Osteoblast (primary cell): ENCODE data around the gene HM13. TPM values are rescaled to one million over a fixed set of nuclear protein-coding genes. Genes with fewer than 3 reads are reported as not detected.

Experiments
- DNase-seq: peaks from one replicate; pipeline ENCODE4 v3.0.0; 2011; ENCODE audit warnings: low spot score, mixed read lengths; ENCODE audit not compliant: insufficient read length; ENCODE audit errors: missing footprints
- H2AFZ ChIP-seq: 2 replicates; pipeline ENCODE4 v1.6.0; 2011; ENCODE audit warnings: mild to moderate bottlenecking, low read length
- H3K27ac ChIP-seq: 2 replicates; pipeline ENCODE4 v1.5.1; 2011; ENCODE audit warnings: mild to moderate bottlenecking, low read depth, low read length, moderate library complexity
- H3K27me3 ChIP-seq: 2 replicates; pipeline ENCODE4 v1.6.0; 2012; ENCODE audit warnings: mild to moderate bottlenecking, control low read depth, inconsistent platforms, low read length, moderate library complexity; ENCODE audit not compliant: insufficient read depth
- H3K36me3 ChIP-seq: 2 replicates; pipeline ENCODE4 v1.5.1; 2011; ENCODE audit warnings: mild to moderate bottlenecking, low read length, control low read depth, moderate library complexity; ENCODE audit not compliant: insufficient read depth
- H3K4me1 ChIP-seq: 2 replicates; pipeline ENCODE4 v1.5.1; 2011; ENCODE audit warnings: mild to moderate bottlenecking, low read length, control low read depth, moderate library complexity; ENCODE audit not compliant: insufficient read depth
- H3K4me2 ChIP-seq: 2 replicates; pipeline ENCODE4 v1.6.0; 2011; ENCODE audit warnings: mild to moderate bottlenecking, low read length; ENCODE audit not compliant: insufficient read depth
- H3K4me3 ChIP-seq: fragments of 200-600 bp; sonication (generic); 3 replicates; pipeline ENCODE4 v1.5.1; 2012; ENCODE audit warnings: mild to moderate bottlenecking, low read length, inconsistent platforms; ENCODE audit not compliant: insufficient read depth
- H3K79me2 ChIP-seq: 2 replicates; pipeline ENCODE4 v1.6.0; 2012; ENCODE audit warnings: mild to moderate bottlenecking, low read length, control low read depth, inconsistent platforms; ENCODE audit not compliant: insufficient read depth
- H3K9me3 ChIP-seq: 2 replicates; pipeline ENCODE4 v1.5.1; 2011; ENCODE audit warnings: low read depth, low read length, control low read depth
- H4K20me1 ChIP-seq: 2 replicates; pipeline ENCODE4 v1.6.0; 2012; ENCODE audit warnings: mild to moderate bottlenecking, low read length, control low read depth; ENCODE audit not compliant: insufficient read depth
- CTCF ChIP-seq: IDR thresholded peaks from 2 replicates; pipeline ENCODE4 v1.5.1; 2011; ENCODE audit warnings: mild to moderate bottlenecking, low read depth, low read length, moderate library complexity; ENCODE audit errors: extremely low read depth
- total RNA-seq: library from RNA; depleted of rRNA; stranded (reverse); fragments of >200 nt; gene quantifications from 2 replicates; pipeline ENCODE4 v1.2.3, GENCODE V29; 2012

HM13 gene
- total RNA-seq, 1 donor, result 85.8 TPM

GRCh38 chr20:31560746-31561598, 46.7 kb downstream of the HM13 start:
- no peaks in the 10 kb centered on the region for H3K27me3 ChIP-seq
- H3K27ac ChIP-seq, result peak overlapping the region; percentile 98
- H3K4me2 ChIP-seq, result peak overlapping the region; percentile 69
- DNase-seq, result peak; percentile 91
- H3K36me3 ChIP-seq, result peaks cover 58% of the 10 kb centered on the region
- TF ChIP-seq CTCF, result no peak
- no peaks in the 10 kb centered on the region for H3K9me3 ChIP-seq
- H3K4me3 ChIP-seq, result no peak overlapping the region
- H3K79me2 ChIP-seq, result no peaks in the 10 kb centered on the region
- H3K4me1 ChIP-seq, result peaks cover 30% of the 10 kb centered on the region
- peaks cover 4% of the 10 kb centered on the region for H4K20me1 ChIP-seq
- no peak overlapping the region for H2AFZ ChIP-seq

- Histone ChIP-seq H3K79me2 (no peaks in the 10 kb centered on the region), H3K9me3 (no peaks in the 10 kb centered on the region), H2AFZ (no peak overlapping the region), H3K4me2 (no peak overlapping the region), H3K4me1 (peaks cover 30% of the 10 kb centered on the region), H3K27me3 (no peaks in the 10 kb centered on the region), H3K36me3 (peaks cover 60% of the 10 kb centered on the region), H4K20me1 (no peaks in the 10 kb centered on the region), H3K27ac (peak overlapping the region; percentile 98), H3K4me3 (no peak overlapping the region)
- no peak for TF ChIP-seq CTCF
- peak; percentile 58 for DNase-seq
Measured at GRCh38 chr20:31562241-31562640, 48.0 kb downstream of the HM13 start.

- Histone ChIP-seq H3K36me3 (peaks cover 54% of the 10 kb centered on the region), H3K27ac (no peak overlapping the region)
- no peak for TF ChIP-seq CTCF
Measured at GRCh38 chr20:31564284-31564683, 50.0 kb downstream of the HM13 start.

GRCh38 chr20:31565699-31566318, 51.6 kb downstream of the HM13 start:
- Histone ChIP-seq H3K9me3 (no peaks in the 10 kb centered on the region), H3K4me3 (no peak overlapping the region), H3K79me2 (no peaks in the 10 kb centered on the region), H2AFZ (no peak overlapping the region), H3K27ac (no peak overlapping the region), H3K27me3 (no peaks in the 10 kb centered on the region), H3K36me3 (peaks cover 55% of the 10 kb centered on the region), H4K20me1 (no peaks in the 10 kb centered on the region), H3K4me2 (no peak overlapping the region), H3K4me1 (peaks cover 38% of the 10 kb centered on the region)
- TF ChIP-seq CTCF, result no peak
- DNase-seq, result no peak

More at GRCh38 chr20:31564284-31564683, 50.0 kb downstream of the HM13 start:
- no peaks in the 10 kb centered on the region for H4K20me1 ChIP-seq
- H3K4me2 ChIP-seq, result no peak overlapping the region
- no peak overlapping the region for H2AFZ ChIP-seq
- H3K79me2 ChIP-seq, result no peaks in the 10 kb centered on the region
- peaks cover 39% of the 10 kb centered on the region for H3K4me1 ChIP-seq
- H3K27me3 ChIP-seq, result no peaks in the 10 kb centered on the region
- no peaks in the 10 kb centered on the region for H3K9me3 ChIP-seq
- H3K4me3 ChIP-seq, result no peak overlapping the region
- DNase-seq, result no peak
